SK-N-SH (cell line): ENCODE measurements around the gene MMS22L. TPM values are rescaled to one million over a fixed set of nuclear protein-coding genes. Genes with fewer than 3 reads are reported as not detected.

Source experiments
- CTCF ChIA-PET: fragments of 300-600, 350-600 bp; formaldehyde crosslinking; extraction: SDS; loops from one replicate; lab custom pipeline; 2021; lab: Yijun Ruan, JAX
- POLR2A ChIA-PET: fragments of 350-600 bp; sonication (Branson Sonifier 250); formaldehyde crosslinking; extraction: SDS; loops from one replicate; lab custom pipeline; 2020; ENCODE audit warnings: antibody characterized with exemption, inconsistent platforms; lab: Yijun Ruan, JAX
- DNase-seq: peaks from one replicate; pipeline ENCODE4 v3.0.0; 2012
- H2AFZ ChIP-seq: fragments of 200-600 bp; sonication (generic); 2 replicates; pipeline ENCODE4 v1.8.1; 2016; ENCODE audit warnings: antibody characterized with exemption, mild to moderate bottlenecking, low read depth
- H3F3A ChIP-seq: fragments of 200-600 bp; sonication (generic); replicated peaks from 2 replicates; pipeline ENCODE3; 2016; ENCODE audit warnings: antibody characterized with exemption, mild to moderate bottlenecking; ENCODE audit not compliant: insufficient read depth
- H3K27ac ChIP-seq, 2 experiments: fragments of 200-500 bp in 1 of 2; fragments of 200-600 bp in 1 of 2; sonication (Bioruptor generic) in 1 of 2; sonication (generic), shearing (Covaris generic) in 1 of 2; 2 replicates each; pipeline versions ENCODE4 v1.5.1 to v1.6.1; 2014 to 2016; ENCODE audit warnings: low read depth in 2 of 2, inconsistent platforms in 1 of 2, low read length in 1 of 2, mild to moderate bottlenecking in 1 of 2, mixed read lengths in 1 of 2
- H3K27me3 ChIP-seq: fragments of 200-600 bp; sonication (generic), shearing (Covaris generic); 2 replicates; pipeline ENCODE4 v1.6.1; 2016; ENCODE audit warnings: mixed run types; ENCODE audit not compliant: insufficient read depth
- H3K36me3 ChIP-seq, 2 experiments: fragments of 200-500 bp in 1 of 2; fragments of 200-600 bp in 1 of 2; sonication (Bioruptor generic) in 1 of 2; sonication (generic) in 1 of 2; replicated peaks in 1 of 2; 2 replicates each; pipeline versions ENCODE3 to v1.5.1; 2014 to 2016; ENCODE audit warnings: low read length in 1 of 2, mild to moderate bottlenecking in 1 of 2; ENCODE audit not compliant: insufficient read depth in 2 of 2, control insufficient read depth in 1 of 2
- H3K4me1 ChIP-seq, 2 experiments: fragments of 200-500 bp in 1 of 2; fragments of 200-600 bp in 1 of 2; sonication (Bioruptor generic) in 1 of 2; sonication (generic), shearing (Covaris generic) in 1 of 2; 2 replicates each; pipeline versions ENCODE4 v1.5.1 to v1.6.1; 2014 to 2016; ENCODE audit warnings: low read depth in 1 of 2, low read length in 1 of 2, mixed run types in 1 of 2; ENCODE audit not compliant: insufficient read depth in 2 of 2, control insufficient read depth in 1 of 2
- H3K4me2 ChIP-seq: fragments of 200-600 bp; sonication (generic), shearing (Covaris generic); 2 replicates; pipeline ENCODE4 v1.6.1; 2017; ENCODE audit warnings: mixed run types
- H3K4me3 ChIP-seq, 2 experiments: fragments of 200-500 bp in 1 of 2; fragments of 200-600 bp in 1 of 2; sonication (Bioruptor generic) in 1 of 2; sonication (generic), shearing (Covaris generic) in 1 of 2; 2 replicates each; pipeline versions ENCODE4 v1.5.1 to v1.8.1; 2014 to 2016; ENCODE audit warnings: low read depth in 2 of 2, inconsistent platforms in 1 of 2, low read length in 1 of 2, mild to moderate bottlenecking in 1 of 2, mixed read lengths in 1 of 2, moderate library complexity in 1 of 2
- H3K79me2 ChIP-seq: fragments of 200-600 bp; sonication (generic); 2 replicates; pipeline ENCODE4 v1.8.1; 2017; ENCODE audit warnings: mild to moderate bottlenecking; ENCODE audit not compliant: insufficient read depth
- H3K9ac ChIP-seq: fragments of 200-600 bp; sonication (generic); 2 replicates; pipeline ENCODE4 v1.6.1; 2017; ENCODE audit warnings: mixed run types
- H3K9me2 ChIP-seq: fragments of 200-600 bp; sonication (generic); 2 replicates; pipeline ENCODE4 v1.6.1; 2017; ENCODE audit warnings: mixed run types
- H3K9me3 ChIP-seq: fragments of 200-600 bp; sonication (generic); 2 replicates; pipeline ENCODE4 v1.6.1; 2017; ENCODE audit warnings: mixed run types, mild to moderate bottlenecking, moderate library complexity
- H4K20me1 ChIP-seq: fragments of 200-600 bp; sonication (generic); 2 replicates; pipeline ENCODE4 v1.6.1; 2017; ENCODE audit warnings: mild to moderate bottlenecking, mixed run types; ENCODE audit not compliant: insufficient read depth
- CHD2 ChIP-seq: fragments of 150-350 bp; IDR thresholded peaks from 2 replicates; pipeline ENCODE4 v1.6.1; 2018; ENCODE audit warnings: low read length; ENCODE audit not compliant: partially characterized antibody
- ELF1 ChIP-seq: IDR thresholded peaks from 2 replicates; pipeline ENCODE4 v1.4.0; 2012
- EZH2phosphoT487 ChIP-seq: fragments of 200-600 bp; sonication (generic); IDR thresholded peaks from 2 replicates; pipeline ENCODE4 v1.6.1; 2017; ENCODE audit warnings: low read depth, mixed run types, mild to moderate bottlenecking, antibody characterized with exemption, moderate library complexity, borderline replicate concordance
- FOXJ3 ChIP-seq: sonication (generic); formaldehyde crosslinking; IDR thresholded peaks from 2 replicates; pipeline ENCODE4 v1.5.1; 2020; ENCODE audit warnings: mild to moderate bottlenecking, missing genetic modification reagents
- FOXM1 ChIP-seq: IDR thresholded peaks from 2 replicates; pipeline ENCODE4 v1.4.0; 2012; ENCODE audit warnings: low read depth, mild to moderate bottlenecking
- GABPA ChIP-seq: IDR thresholded peaks from 2 replicates; pipeline ENCODE4 v1.4.0; 2012; ENCODE audit warnings: low read depth, mild to moderate bottlenecking
- GATA2 ChIP-seq: sonication (generic); formaldehyde crosslinking; IDR thresholded peaks from 2 replicates; pipeline ENCODE4 v1.5.0; 2020; ENCODE audit warnings: mild to moderate bottlenecking, missing genetic modification reagents
- JUND ChIP-seq: IDR thresholded peaks from 2 replicates; pipeline ENCODE4 v1.4.0; 2012
- MEF2A ChIP-seq: IDR thresholded peaks from 2 replicates; pipeline ENCODE4 v1.4.0; 2012; ENCODE audit warnings: low read depth, borderline replicate concordance
- NFIC ChIP-seq: IDR thresholded peaks from 2 replicates; pipeline ENCODE4 v1.4.0; 2012; ENCODE audit warnings: borderline replicate concordance
- POLR2AphosphoS5 ChIP-seq: IDR thresholded peaks from 2 replicates; pipeline ENCODE4 v1.6.1; 2012; ENCODE audit warnings: low read depth, low read length
- RAD21 ChIP-seq: IDR thresholded peaks from 2 replicates; pipeline ENCODE4 v1.6.1; 2012; ENCODE audit warnings: mild to moderate bottlenecking, low read length
- RCOR1 ChIP-seq: fragments of 150-350 bp; IDR thresholded peaks from 2 replicates; pipeline ENCODE4 v1.6.1; 2017; ENCODE audit warnings: antibody characterized with exemption, low read length
- RXRA ChIP-seq: IDR thresholded peaks from 2 replicates; pipeline ENCODE4 v1.4.0; 2012; ENCODE audit warnings: low read depth, mild to moderate bottlenecking, borderline replicate concordance
- SIN3A ChIP-seq: IDR thresholded peaks from 2 replicates; pipeline ENCODE4 v1.6.1; 2012; ENCODE audit warnings: low read depth, mild to moderate bottlenecking, low read length, moderate library complexity, borderline replicate concordance
- TCF12 ChIP-seq: IDR thresholded peaks from 2 replicates; pipeline ENCODE4 v1.4.0; 2012
- TEAD4 ChIP-seq: IDR thresholded peaks from 2 replicates; pipeline ENCODE4 v1.4.0; 2012; ENCODE audit warnings: mild to moderate bottlenecking, borderline replicate concordance; ENCODE audit not compliant: insufficient read depth
- USF2 ChIP-seq: fragments of 150-350 bp; IDR thresholded peaks from 2 replicates; pipeline ENCODE4 v1.6.1; 2017; ENCODE audit warnings: antibody characterized with exemption, low read length, low read depth, borderline replicate concordance
- YY1 ChIP-seq: IDR thresholded peaks from 2 replicates; pipeline ENCODE4 v1.4.0; 2012; ENCODE audit warnings: low read depth, mild to moderate bottlenecking
- ZBTB33 ChIP-seq: IDR thresholded peaks from 2 replicates; pipeline ENCODE4 v1.4.0; 2012; ENCODE audit warnings: low read depth, borderline replicate concordance
- WGBS: methylation state at CpG from one replicate; pipeline ENCODE4 v1.1.6; 2017; ENCODE audit warnings: low lambda C conversion rate; 5-methylcytosine and 5-hydroxymethylcytosine counted together
- polyA plus RNA-seq, 3 experiments: library from polyadenylated mRNA; depleted of rRNA; stranded (reverse); fragments of >200 nt; gene quantifications; 2 replicates each; pipeline ENCODE4 v1.2.3, GENCODE V29; 2012
- TF ChIP-seq, protein P1 (sequence below): IDR thresholded peaks from 2 replicates; pipeline ENCODE4 v1.4.0; 2012; ENCODE audit warnings: low read depth
- TF ChIP-seq, protein P2 (sequence below): IDR thresholded peaks from 2 replicates; pipeline ENCODE4; 2012
- TF ChIP-seq, protein P3 (sequence below): IDR thresholded peaks from 2 replicates; pipeline ENCODE4 v1.4.0; 2012; ENCODE audit warnings: low read depth, borderline replicate concordance

Gene MMS22L
- polyA plus RNA-seq, 1 of the 3 experiments (the other 2 are of a cell fraction): 4.3 TPM

- TF ChIP-seq ELF1: no peak
- no peak for TF ChIP-seq GATA2 (CRISPR knock-in tag)
- no peak for TF ChIP-seq ZBTB33
- no peak for TF ChIP-seq YY1
- TF ChIP-seq TEAD4: no peak
- no peak for TF ChIP-seq GABPA
- TF ChIP-seq RCOR1: no peak
- no peak for TF ChIP-seq RXRA
- no peak for TF ChIP-seq FOXM1
- TF ChIP-seq, protein P1, sequence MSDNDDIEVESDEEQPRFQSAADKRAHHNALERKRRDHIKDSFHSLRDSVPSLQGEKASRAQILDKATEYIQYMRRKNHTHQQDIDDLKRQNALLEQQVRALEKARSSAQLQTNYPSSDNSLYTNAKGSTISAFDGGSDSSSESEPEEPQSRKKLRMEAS: no peak
- TF ChIP-seq FOXJ3 (CRISPR knock-in tag): no peak
- TF ChIP-seq EZH2phosphoT487: no peak
- no peak for TF ChIP-seq TCF12
- no peak for TF ChIP-seq NFIC
- H3K9me2 ChIP-seq: no peaks in the 10 kb centered on the region
Observed at GRCh38 chr6:97288188-97288587, 5.2 kb upstream of the MMS22L start.

DNA sequence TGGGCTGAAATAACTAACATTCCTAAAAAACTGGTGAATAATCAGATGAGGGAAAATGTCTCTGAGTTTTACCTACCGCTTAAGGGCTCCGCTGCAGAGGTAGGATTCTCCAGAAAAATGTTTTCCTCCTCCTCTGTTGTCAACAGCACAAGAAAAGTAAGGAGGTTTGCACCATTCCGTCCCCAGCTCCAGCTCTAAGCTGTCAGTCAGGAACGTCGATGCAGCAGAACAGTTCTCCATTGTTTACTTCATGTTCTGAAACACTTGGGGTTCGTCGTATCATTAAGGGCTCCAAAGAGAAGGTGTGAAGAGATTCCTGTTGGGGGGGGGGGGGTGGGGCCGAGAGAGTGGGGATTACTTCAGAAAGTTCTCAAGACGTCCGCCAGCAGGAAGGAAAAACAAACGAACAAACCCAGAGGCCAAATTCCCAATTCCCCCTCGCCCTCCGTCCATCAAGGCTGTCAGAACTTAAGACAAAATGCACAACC, 734 bp downstream of the MMS22L start:
- no peaks in the 10 kb centered on the region for H3F3A ChIP-seq
- H4K20me1 ChIP-seq: no peaks in the 10 kb centered on the region
- peak overlapping the region; percentile 91 to 94 for H3K4me3 ChIP-seq
- 3% methylated on average over 13 of the region's 13 CpGs for WGBS
- H3K9me3 ChIP-seq: no peaks in the 10 kb centered on the region
- DNase-seq: peak; percentile 16
- peak overlapping the region; percentile 98 for H2AFZ ChIP-seq
- H3K9ac ChIP-seq: peak overlapping the region; percentile 86
- POLR2A ChIA-PET: no interaction called here
- H3K4me1 ChIP-seq: peaks cover 0 to 9% of the 10 kb centered on the region in 2 experiments; a peak in 2 of 4 replicates
- CTCF ChIA-PET: interaction anchor here (0.6 to 1.0 kb wide), 3 partner anchors 36 to 723 kb away, joined by 3 to 4 read pairs (median 3); no protein-coding TSS in a partner anchor
- peaks cover 3 to 16% of the 10 kb centered on the region in 2 experiments for H3K36me3 ChIP-seq
- H3K4me2 ChIP-seq: peak overlapping the region; percentile 84
- H3K9me2 ChIP-seq: no peaks in the 10 kb centered on the region
- peak overlapping the region in 1 of 2 experiments; percentile 29; a peak in 1 of 4 replicates for H3K27ac ChIP-seq
- peaks cover 40% of the 10 kb centered on the region for H3K79me2 ChIP-seq
- no peak for TF ChIP-seq MEF2A
- TF ChIP-seq, protein P2, sequence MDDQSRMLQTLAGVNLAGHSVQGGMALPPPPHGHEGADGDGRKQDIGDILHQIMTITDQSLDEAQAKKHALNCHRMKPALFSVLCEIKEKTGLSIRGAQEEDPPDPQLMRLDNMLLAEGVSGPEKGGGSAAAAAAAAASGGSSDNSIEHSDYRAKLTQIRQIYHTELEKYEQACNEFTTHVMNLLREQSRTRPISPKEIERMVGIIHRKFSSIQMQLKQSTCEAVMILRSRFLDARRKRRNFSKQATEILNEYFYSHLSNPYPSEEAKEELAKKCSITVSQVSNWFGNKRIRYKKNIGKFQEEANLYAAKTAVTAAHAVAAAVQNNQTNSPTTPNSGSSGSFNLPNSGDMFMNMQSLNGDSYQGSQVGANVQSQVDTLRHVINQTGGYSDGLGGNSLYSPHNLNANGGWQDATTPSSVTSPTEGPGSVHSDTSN: no peak
- TF ChIP-seq POLR2AphosphoS5: no peak
- TF ChIP-seq, protein P3, sequence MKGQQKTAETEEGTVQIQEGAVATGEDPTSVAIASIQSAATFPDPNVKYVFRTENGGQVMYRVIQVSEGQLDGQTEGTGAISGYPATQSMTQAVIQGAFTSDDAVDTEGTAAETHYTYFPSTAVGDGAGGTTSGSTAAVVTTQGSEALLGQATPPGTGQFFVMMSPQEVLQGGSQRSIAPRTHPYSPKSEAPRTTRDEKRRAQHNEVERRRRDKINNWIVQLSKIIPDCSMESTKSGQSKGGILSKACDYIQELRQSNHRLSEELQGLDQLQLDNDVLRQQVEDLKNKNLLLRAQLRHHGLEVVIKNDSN: no peak
- TF ChIP-seq GABPA: no peak
- TF ChIP-seq JUND: no peak
- no peak for TF ChIP-seq RCOR1
- TF ChIP-seq CHD2: no peak
- no peak for TF ChIP-seq FOXJ3 (CRISPR knock-in tag)
- TF ChIP-seq TEAD4: no peak
- no peak for TF ChIP-seq SIN3A
- TF ChIP-seq RAD21: no peak
- no peak for TF ChIP-seq USF2
- TF ChIP-seq ELF1: no peak
- TF ChIP-seq GATA2 (CRISPR knock-in tag): no peak
- no peaks in the 10 kb centered on the region for H3K27me3 ChIP-seq

More at GRCh38 chr6:97288188-97288587, 5.2 kb upstream of the MMS22L start:
- no peaks in the 10 kb centered on the region for H3K9me3 ChIP-seq
- no peaks in the 10 kb centered on the region for H3K27me3 ChIP-seq
- no peak overlapping the region for H3K4me2 ChIP-seq
- H3K9ac ChIP-seq: no peak overlapping the region
- CTCF ChIA-PET: interaction anchor here (1.3 kb wide), 1 partner anchor 102 kb away, joined by 3 read pairs; no protein-coding TSS in a partner anchor
- no peak overlapping the region for H3K27ac ChIP-seq
- POLR2A ChIA-PET: no interaction called here
- H3K4me1 ChIP-seq: no peaks in the 10 kb centered on the region; a peak in 1 of 4 replicates
- H3K79me2 ChIP-seq: no peaks in the 10 kb centered on the region
- no peaks in the 10 kb centered on the region for H4K20me1 ChIP-seq
- no peak overlapping the region for H3K4me3 ChIP-seq
- H3K36me3 ChIP-seq: no peaks in the 10 kb centered on the region
- no peak overlapping the region for H2AFZ ChIP-seq
- no peaks in the 10 kb centered on the region for H3F3A ChIP-seq
- no peak for DNase-seq
